Gastroesophageal sphincter (tissue), 4 donors: ENCODE data around the gene MPHOSPH8. TPM values are rescaled to one million over a fixed set of nuclear protein-coding genes. Genes with fewer than 3 reads are reported as not detected.
"Not testable (repeated sequence)": the region's sequence is repeated elsewhere in the genome, so short reads cannot be mapped to it uniquely, and the experiment has no call there.

ENCODE experiments used
- ATAC-seq: fragments of 150-250 bp; one replicate; pipeline ENCODE4 v1.9.1; 2016; ENCODE audit warnings: mild to moderate bottlenecking, moderate library complexity
- H3K27ac ChIP-seq, 4 donors: fragments of 200-600 bp; sonication (generic) in 3 of 4; 1 replicate in 3 of 4; 2 replicates in 1 of 4; pipeline ENCODE4 v1.5.1; 2016 to 2019
- H3K27me3 ChIP-seq: fragments of 200-600 bp; sonication (generic); one replicate; pipeline ENCODE4 v1.5.1; 2019
- H3K36me3 ChIP-seq, 2 donors: fragments of 200-600 bp; sonication (generic); one replicate each; pipeline ENCODE4 v1.5.1; 2019; ENCODE audit warnings: control low read depth in 1 of 2
- H3K4me1 ChIP-seq, 3 donors: fragments of 200-600 bp; sonication (generic); 1 replicate in 2 of 3; 2 replicates in 1 of 3; pipeline ENCODE4 v1.5.1; 2016 to 2019; ENCODE audit warnings: control low read depth in 2 of 3
- H3K4me3 ChIP-seq, 2 donors: fragments of 200-600 bp; sonication (generic); one replicate each; pipeline ENCODE4 v1.5.1; 2019; ENCODE audit warnings: mild to moderate bottlenecking in 1 of 2, moderate library complexity in 1 of 2
- H3K9me3 ChIP-seq, 3 donors: fragments of 200-600 bp; sonication (generic); one replicate each; pipeline ENCODE4 v1.5.1; 2017 to 2019; ENCODE audit warnings: control low read depth in 2 of 3
- EP300 ChIP-seq: sonication (generic); formaldehyde crosslinking; IDR thresholded peaks from one replicate; pipeline ENCODE4 v1.6.1; 2017; ENCODE audit warnings: antibody characterized with exemption, mild to moderate bottlenecking
- POLR2A ChIP-seq, 2 donors: fragments of 450-650 bp; IDR thresholded peaks; one replicate each; pipeline ENCODE4 v1.6.1; 2017; ENCODE audit warnings: antibody characterized with exemption in 2 of 2, mild to moderate bottlenecking in 2 of 2, moderate library complexity in 1 of 2
- POLR2AphosphoS5 ChIP-seq: sonication (generic); formaldehyde crosslinking; IDR thresholded peaks from one replicate; pipeline ENCODE4 v1.6.1; 2017; ENCODE audit warnings: antibody characterized with exemption
- WGBS, 2 donors: methylation state at CpG; one replicate each; pipeline ENCODE4 v1.1.5; 2018; ENCODE audit warnings: low coverage in 1 of 2; 5-methylcytosine and 5-hydroxymethylcytosine counted together
- total RNA-seq, 4 donors: library from RNA; depleted of rRNA; stranded (reverse); fragments of >200 nt; gene quantifications; one replicate each; pipeline ENCODE4 v1.1.0, GENCODE V29; 2016
- TF ChIP-seq, protein P1 (sequence below), 4 experiments: fragments of 200-600 bp in 2 of 4; fragments of 450-650 bp in 2 of 4; sonication (generic) in 1 of 4; IDR thresholded peaks; one replicate each; pipeline ENCODE4 v1.5.1; 2017 to 2019; ENCODE audit warnings: antibody characterized with exemption in 4 of 4, mild to moderate bottlenecking in 2 of 4, moderate library complexity in 2 of 4

Gene MPHOSPH8
- total RNA-seq, 4 donors from 2014 or later, result 36.1 to 49.8 (median 42.3) TPM

DNA sequence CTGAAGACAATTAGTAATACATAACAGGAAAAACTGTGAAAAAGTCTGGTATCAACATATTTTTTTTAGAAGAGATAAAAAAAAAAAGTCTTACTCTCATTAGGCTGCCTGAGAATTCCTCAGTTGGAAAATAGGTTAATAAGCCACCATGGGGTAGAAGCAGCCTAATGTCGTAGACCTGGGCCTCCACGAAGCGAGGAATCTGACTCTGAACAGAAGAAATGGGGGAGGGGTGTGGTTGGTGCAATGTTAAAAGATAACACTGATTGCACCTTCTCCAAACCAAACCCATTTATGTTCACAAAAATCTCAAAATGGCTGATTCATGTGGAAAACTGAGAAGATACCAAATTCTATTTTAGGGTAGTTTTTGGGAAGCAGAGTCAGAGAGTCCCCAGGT, 62.4 kb downstream of the MPHOSPH8 start:
- TF ChIP-seq, protein P1, sequence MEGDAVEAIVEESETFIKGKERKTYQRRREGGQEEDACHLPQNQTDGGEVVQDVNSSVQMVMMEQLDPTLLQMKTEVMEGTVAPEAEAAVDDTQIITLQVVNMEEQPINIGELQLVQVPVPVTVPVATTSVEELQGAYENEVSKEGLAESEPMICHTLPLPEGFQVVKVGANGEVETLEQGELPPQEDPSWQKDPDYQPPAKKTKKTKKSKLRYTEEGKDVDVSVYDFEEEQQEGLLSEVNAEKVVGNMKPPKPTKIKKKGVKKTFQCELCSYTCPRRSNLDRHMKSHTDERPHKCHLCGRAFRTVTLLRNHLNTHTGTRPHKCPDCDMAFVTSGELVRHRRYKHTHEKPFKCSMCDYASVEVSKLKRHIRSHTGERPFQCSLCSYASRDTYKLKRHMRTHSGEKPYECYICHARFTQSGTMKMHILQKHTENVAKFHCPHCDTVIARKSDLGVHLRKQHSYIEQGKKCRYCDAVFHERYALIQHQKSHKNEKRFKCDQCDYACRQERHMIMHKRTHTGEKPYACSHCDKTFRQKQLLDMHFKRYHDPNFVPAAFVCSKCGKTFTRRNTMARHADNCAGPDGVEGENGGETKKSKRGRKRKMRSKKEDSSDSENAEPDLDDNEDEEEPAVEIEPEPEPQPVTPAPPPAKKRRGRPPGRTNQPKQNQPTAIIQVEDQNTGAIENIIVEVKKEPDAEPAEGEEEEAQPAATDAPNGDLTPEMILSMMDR (IDR thresholded peaks at IDR 0.05), result no peak
- H3K27ac ChIP-seq, result no peak overlapping the region
- ATAC-seq, result no peak
- H3K9me3 ChIP-seq, result no peaks in the 10 kb centered on the region
- H3K4me1 ChIP-seq, result no peaks in the 10 kb centered on the region
- 56 to 71% methylated on average over 3 of the region's 3 CpGs for WGBS, 2 donors
- H3K36me3 ChIP-seq, result peaks cover 0 to 8% of the 10 kb centered on the region in 2 donors
- H3K4me3 ChIP-seq, result no peak overlapping the region
- no peaks in the 10 kb centered on the region for H3K27me3 ChIP-seq

DNA sequence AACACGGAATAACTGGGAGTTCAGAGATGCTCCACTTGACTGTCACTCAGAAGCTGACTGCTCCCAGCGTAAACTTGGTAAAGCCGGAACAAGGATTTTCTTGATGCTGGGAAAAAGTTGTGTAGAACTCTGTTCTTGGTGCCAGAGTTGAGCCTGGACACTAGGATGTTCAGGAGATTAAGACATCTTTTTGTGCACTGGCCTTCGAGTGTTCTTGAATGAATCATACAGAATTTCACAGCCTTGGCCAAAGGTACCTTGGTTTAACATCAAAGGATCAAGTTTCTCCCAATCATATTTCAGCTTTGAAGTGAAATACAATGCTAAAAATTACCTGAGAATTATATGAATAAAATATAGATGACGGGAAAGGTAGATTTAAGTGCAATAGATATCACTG, 67.5 kb downstream of the MPHOSPH8 start:
- H3K9me3 ChIP-seq, H3K27ac ChIP-seq, H3K4me1 ChIP-seq, H3K36me3 ChIP-seq, H3K4me3 ChIP-seq, H3K27me3 ChIP-seq, ATAC-seq: not testable (repeated sequence)
- 69 to 76% methylated on average over 2 to 3 of the region's 5 CpGs for WGBS, 2 donors

DNA sequence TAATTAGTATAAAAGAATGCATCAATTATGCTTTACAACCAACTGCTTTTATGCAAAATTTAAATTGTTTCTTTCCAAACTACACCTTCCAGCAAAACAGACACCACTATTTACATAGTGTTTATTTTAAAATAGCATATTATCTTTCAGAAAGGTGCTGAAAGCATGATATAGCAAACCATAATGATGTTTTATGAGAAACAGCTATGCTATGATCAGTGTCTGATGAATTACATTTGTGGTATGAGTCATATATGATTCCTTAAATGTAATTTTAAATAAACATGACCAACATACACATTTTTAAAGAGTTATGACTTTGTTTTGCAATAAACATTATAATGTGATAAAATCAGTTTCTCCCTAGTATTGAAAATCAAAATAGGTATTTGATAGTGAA, 68.2 kb downstream of the MPHOSPH8 start:
- not testable (repeated sequence) for H3K4me1 ChIP-seq, H3K27ac ChIP-seq, H3K27me3 ChIP-seq, H3K9me3 ChIP-seq, ATAC-seq, H3K36me3 ChIP-seq, H3K4me3 ChIP-seq

DNA sequence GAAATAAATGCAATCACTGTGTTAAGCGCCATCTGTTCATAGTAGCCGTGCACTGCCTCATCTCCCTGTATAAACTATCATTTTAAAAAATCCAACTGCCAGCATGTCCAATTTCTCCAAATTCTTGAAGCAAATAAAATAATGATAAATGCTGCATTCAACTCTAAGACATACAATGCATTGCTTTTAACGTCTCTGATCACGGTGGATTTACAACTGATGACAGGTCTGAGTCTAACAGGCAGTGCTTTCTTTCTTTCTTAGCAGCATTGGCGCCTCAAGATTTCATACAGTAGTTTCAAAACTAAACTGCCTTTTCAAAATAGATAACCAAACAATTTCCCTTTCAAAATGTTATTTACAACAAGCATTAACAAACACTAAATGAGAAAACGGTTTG, 70.8 kb downstream of the MPHOSPH8 start:
- not testable (repeated sequence) for H3K27ac ChIP-seq, H3K9me3 ChIP-seq, ATAC-seq, H3K36me3 ChIP-seq, H3K4me1 ChIP-seq, H3K4me3 ChIP-seq, H3K27me3 ChIP-seq
- 74 to 76% methylated on average over 6 of the region's 6 CpGs for WGBS, 2 donors

DNA sequence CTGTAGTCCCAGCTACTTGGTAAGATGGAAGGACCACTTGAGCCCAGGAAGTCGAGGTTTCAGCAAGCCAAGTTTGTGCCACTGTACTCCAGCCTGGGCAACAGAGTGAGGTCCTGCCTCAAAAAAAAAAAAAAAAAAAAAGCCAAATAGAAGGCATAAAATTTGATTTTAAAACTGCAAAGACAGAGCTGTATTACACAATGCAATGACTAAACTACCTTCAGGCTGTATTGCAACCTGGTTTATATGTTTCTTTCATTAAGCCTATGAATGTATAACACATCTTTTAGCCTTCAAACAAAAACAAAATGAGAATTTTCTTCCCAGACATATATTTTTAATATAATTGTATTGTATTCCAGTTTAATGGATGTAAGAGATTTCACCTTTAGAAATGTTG, 75.6 kb downstream of the MPHOSPH8 start:
- not testable (repeated sequence) for H3K36me3 ChIP-seq, ATAC-seq, H3K27ac ChIP-seq, H3K9me3 ChIP-seq, H3K27me3 ChIP-seq, H3K4me1 ChIP-seq, H3K4me3 ChIP-seq
- 86 to 90% methylated on average over 1 of the region's 1 CpG for whole genome bisulfite sequencing, 2 donors

DNA sequence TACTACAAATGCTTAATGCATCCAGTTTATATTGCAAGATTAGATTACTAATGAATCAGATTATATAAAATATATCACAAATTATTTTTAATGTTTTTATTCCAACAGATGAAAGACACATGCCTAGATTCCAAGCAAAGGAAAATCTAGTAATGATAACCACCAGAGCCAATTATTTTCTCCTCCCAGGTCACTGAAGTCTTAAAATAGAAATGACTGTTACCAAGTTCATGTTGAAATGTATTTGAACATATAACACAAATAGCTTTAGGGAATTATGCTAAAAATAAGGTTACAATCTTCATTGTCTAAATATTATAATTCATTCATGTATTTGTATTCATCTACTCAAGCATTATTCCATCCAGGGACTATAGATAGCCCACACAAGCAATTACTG, 76.3 kb downstream of the MPHOSPH8 start:
- not testable (repeated sequence) for H3K36me3 ChIP-seq, H3K9me3 ChIP-seq, H3K27ac ChIP-seq, ATAC-seq, H3K4me1 ChIP-seq, H3K27me3 ChIP-seq, H3K4me3 ChIP-seq

DNA sequence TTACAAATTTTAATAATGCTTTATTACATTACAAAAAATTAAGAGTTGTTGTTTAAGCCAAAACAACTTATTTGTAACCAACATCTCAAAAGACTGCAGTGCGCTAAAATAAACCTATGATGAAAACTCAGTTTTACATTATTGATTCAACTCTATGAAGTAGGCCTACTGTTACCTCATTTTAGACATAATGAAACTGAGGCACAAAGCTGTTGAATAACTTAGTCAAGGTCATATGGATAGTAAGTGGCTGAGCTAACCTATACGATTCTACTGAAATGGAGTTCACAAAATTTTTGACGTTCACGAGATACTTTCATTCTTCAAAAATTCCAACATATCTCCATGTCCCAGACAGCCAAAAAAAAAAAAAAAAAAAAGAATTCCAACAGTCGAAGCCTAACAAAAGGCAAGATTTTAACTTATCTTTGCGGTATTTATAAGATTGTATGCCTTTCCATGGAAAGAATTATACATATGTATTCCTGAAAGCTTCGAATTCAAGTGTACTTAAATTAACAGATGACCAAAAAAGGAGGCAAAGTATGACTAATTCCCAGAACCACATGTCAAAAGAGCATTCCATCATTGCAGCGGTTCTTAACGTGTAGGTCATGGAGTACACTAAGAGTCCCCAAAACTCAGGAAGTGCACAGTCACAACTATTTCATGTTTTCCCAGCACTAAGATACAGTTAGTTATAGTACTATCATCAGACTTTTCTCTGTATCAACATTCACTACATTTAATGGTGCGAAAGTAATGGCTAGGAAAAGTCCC, 79.9 kb downstream of the MPHOSPH8 start:
- no peak for ATAC-seq
- Histone ChIP-seq H3K27ac (no peak overlapping the region), H3K36me3 (peaks cover 0 to 7% of the 10 kb centered on the region in 2 donors), H3K4me1 (no peaks in the 10 kb centered on the region), H3K27me3 (no peaks in the 10 kb centered on the region), H3K9me3 (no peaks in the 10 kb centered on the region), H3K4me3 (no peak overlapping the region)
- no peak for TF ChIP-seq POLR2AphosphoS5
- TF ChIP-seq, protein P1 (IDR thresholded peaks at IDR 0.05), result no peak
- TF ChIP-seq POLR2A (IDR thresholded peaks at IDR 0.05), result no peak
- no peak for TF ChIP-seq EP300
- WGBS, 2 donors, result 61 to 66% methylated on average over 10 of the region's 10 CpGs

DNA sequence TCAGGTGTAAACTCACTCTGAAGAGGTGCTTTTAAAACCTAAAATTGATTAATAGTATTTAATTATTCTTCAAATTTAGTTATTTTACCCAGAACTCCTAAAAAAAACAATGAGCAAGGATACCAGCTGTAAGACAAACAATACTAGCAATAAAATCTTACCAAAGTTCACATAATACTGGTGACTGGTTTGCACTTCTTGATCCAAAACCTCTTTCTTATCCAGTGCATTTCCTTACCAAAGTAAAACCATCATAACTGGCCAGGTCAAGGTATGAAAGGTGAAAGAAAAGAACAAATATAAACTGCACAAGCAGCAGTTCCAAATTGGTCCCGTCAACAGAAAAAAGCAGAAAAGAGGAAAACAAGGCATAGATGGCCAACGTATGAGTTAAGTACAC, 86.6 kb downstream of the MPHOSPH8 start:
- Histone ChIP-seq H3K9me3 (no peaks in the 10 kb centered on the region), H3K4me3 (no peak overlapping the region), H3K4me1 (no peaks in the 10 kb centered on the region), H3K27ac (no peak overlapping the region), H3K36me3 (peaks cover 0 to 14% of the 10 kb centered on the region in 2 donors), H3K27me3 (no peaks in the 10 kb centered on the region)
- TF ChIP-seq, protein P1 (IDR thresholded peaks at IDR 0.05), result no peak
- TF ChIP-seq EP300 (no peak), POLR2AphosphoS5 (no peak), POLR2A (IDR thresholded peaks at IDR 0.05) (no peak)
- ATAC-seq, result no peak
- 77 to 86% methylated on average over 2 of the region's 2 CpGs for WGBS, 2 donors
